Naive thymus-derived CD8-positive, alpha-beta T cell (primary cell): ENCODE results near the gene SEMA6B. TPM values are rescaled to one million over a fixed set of nuclear protein-coding genes. Genes with fewer than 3 reads are reported as not detected.

Experiments
- ATAC-seq, 2 donors: fragments of 150-1000 bp; cut with Tn5 transposase in 1 of 2; sonication (Bioruptor Pico), chemical (Tn5 transposase) in 1 of 2; 1 replicate in 1 of 2; 2 replicates in 1 of 2; pipeline ENCODE4 v1.10.0; 2021; ENCODE audit warnings: mild to moderate bottlenecking in 2 of 2, moderate library complexity in 2 of 2
- POLR2A ChIA-PET: fragments of 350-600 bp; sonication (Branson Sonifier 250); formaldehyde crosslinking; loops from one replicate; lab custom pipeline; 2021; ENCODE audit warnings: antibody characterized with exemption; lab: Charles Lee
- DNase-seq, 10 donors: peaks; one replicate each; pipeline versions ENCODE4 v3.0.0 to v3.0.0-alpha.2; 2020 to 2022
- H3K27ac Mint-ChIP-seq, 10 donors: one replicate each; pipeline ENCODE4 v1.8.0; 2020 to 2022; ENCODE audit warnings: mild to moderate bottlenecking in 10 of 10, mixed read lengths in 10 of 10, moderate library complexity in 4 of 10, inconsistent platforms in 1 of 10
- H3K27me3 Mint-ChIP-seq, 5 donors: one replicate each; pipeline ENCODE4 v1.8.0; 2021 to 2022; ENCODE audit warnings: mixed read lengths in 5 of 5
- H3K36me3 Mint-ChIP-seq, 3 donors: one replicate each; pipeline ENCODE4 v1.8.0; 2020 to 2022; ENCODE audit warnings: mixed read lengths in 3 of 3, mild to moderate bottlenecking in 2 of 3, inconsistent platforms in 1 of 3
- H3K4me1 Mint-ChIP-seq, 4 donors: one replicate each; pipeline ENCODE4 v1.8.0; 2021 to 2022; ENCODE audit warnings: mixed read lengths in 4 of 4
- H3K4me3 Mint-ChIP-seq, 10 donors: one replicate each; pipeline ENCODE4 v1.8.0; 2020 to 2022; ENCODE audit warnings: mild to moderate bottlenecking in 10 of 10, mixed read lengths in 10 of 10, moderate library complexity in 6 of 10, inconsistent platforms in 1 of 10
- H3K9me3 Mint-ChIP-seq, 9 donors: one replicate each; pipeline ENCODE4 v1.8.0; 2020 to 2022; ENCODE audit warnings: mixed read lengths in 9 of 9, mild to moderate bottlenecking in 3 of 9, inconsistent platforms in 1 of 9, moderate library complexity in 1 of 9
- polyA plus RNA-seq, 3 donors: library from polyadenylated mRNA; unstranded; fragments of 300-500 nt; fragmentation: Illumina TruSeq; gene quantifications; one replicate each; pipeline ENCODE4 v1.2.3, GENCODE V29; 2021
- total RNA-seq, 8 experiments: library from RNA in 2 of 8; stranded (reverse) in 2 of 8; gene quantifications; one replicate each; pipeline ENCODE4 v1.2.3 and lab custom pipeline; 2021 to 2026

SEMA6B gene, protein sequence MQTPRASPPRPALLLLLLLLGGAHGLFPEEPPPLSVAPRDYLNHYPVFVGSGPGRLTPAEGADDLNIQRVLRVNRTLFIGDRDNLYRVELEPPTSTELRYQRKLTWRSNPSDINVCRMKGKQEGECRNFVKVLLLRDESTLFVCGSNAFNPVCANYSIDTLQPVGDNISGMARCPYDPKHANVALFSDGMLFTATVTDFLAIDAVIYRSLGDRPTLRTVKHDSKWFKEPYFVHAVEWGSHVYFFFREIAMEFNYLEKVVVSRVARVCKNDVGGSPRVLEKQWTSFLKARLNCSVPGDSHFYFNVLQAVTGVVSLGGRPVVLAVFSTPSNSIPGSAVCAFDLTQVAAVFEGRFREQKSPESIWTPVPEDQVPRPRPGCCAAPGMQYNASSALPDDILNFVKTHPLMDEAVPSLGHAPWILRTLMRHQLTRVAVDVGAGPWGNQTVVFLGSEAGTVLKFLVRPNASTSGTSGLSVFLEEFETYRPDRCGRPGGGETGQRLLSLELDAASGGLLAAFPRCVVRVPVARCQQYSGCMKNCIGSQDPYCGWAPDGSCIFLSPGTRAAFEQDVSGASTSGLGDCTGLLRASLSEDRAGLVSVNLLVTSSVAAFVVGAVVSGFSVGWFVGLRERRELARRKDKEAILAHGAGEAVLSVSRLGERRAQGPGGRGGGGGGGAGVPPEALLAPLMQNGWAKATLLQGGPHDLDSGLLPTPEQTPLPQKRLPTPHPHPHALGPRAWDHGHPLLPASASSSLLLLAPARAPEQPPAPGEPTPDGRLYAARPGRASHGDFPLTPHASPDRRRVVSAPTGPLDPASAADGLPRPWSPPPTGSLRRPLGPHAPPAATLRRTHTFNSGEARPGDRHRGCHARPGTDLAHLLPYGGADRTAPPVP
- under 1 TPM; 0.60 to 0.68 TPM for total RNA-seq
- polyA plus RNA-seq, result not detected
- 0 to 0.17 (median 0) reads per million in 6 experiments for total RNA-seq (lab: John Stamatoyannopoulos, UW)

GRCh38 chr19:4559569-4559968 is at the start of gene SEMA6B:
SEMA6B (minus strand) TSS chr19:4559684; CDS start chr19:4558457, 1,227 bp downstream.
- ATAC-seq (no peak), DNase-seq (no peak)
- Mint-ChIP-seq H3K4me1 (peaks cover 0 to 6% (median 2%) of the 10 kb centered on the region in 4 donors), H3K4me3 (no peak within 1 kb of the TSS), H3K27me3 (peaks cover 0 to 5% (median 0%) of the 10 kb centered on the region in 5 donors), H3K36me3 (no peaks in the 10 kb centered on the region), H3K27ac (no peak within 1 kb of the TSS), H3K9me3 (no peaks in the 10 kb centered on the region)
- POLR2A ChIA-PET, result no interaction called here

DNA sequence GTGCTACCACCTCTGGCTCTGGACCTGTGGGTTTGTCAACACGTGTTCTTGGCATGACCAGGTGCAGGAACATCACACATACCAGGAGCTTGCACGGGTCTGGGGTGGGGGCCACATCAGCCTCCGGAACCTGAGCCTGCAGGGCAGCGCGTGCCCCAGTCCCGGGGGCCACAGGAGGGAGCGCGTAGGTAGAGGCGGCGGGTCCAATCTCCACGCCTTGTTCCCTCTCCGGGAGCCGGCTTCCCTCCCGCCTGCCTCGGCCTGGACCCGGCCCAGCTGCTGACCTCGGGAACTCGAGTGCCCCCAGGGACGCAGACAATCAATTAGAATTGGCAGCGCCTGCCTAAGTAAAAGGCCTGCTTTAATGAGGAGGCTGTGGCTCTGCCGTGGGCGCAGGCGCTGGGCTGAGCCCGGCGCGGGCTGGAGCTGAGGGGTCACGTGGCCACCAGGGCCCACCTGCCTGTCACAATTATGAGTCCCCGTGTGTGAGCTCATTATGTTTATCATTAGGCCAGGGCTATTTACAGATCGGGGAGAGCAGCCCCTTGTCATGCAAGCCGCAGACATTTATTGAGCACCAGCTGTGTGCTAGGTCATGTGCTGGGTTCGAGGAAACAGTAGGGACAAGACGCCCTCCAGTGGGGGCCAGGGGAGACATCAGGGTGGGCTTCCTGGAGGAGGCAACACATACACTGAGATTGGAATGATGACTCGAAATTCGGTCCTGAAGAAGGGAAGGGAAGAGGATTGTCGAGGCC is 47.6 kb upstream of the SEMA6B start:
- DNase-seq (no peak), ATAC-seq (peak; percentile 42 to 48)
- Mint-ChIP-seq H3K36me3 (no peaks in the 10 kb centered on the region), H3K27me3 (peaks cover 9 to 41% (median 19%) of the 10 kb centered on the region in 5 donors), H3K27ac (peak overlapping the region in 1 of 10 donors; percentile 1), H3K4me3 (no peak overlapping the region), H3K9me3 (no peaks in the 10 kb centered on the region), H3K4me1 (peaks cover 0 to 3% (median under 1%) of the 10 kb centered on the region in 4 donors)
- POLR2A ChIA-PET, result interaction anchor here (0.8 kb wide), 1 partner anchor 16 kb away, joined by 9 read pairs; no protein-coding TSS in a partner anchor

- DNase-seq, result no peak
- POLR2A ChIA-PET, result no interaction called here
- H3K36me3 Mint-ChIP-seq, result no peaks in the 10 kb centered on the region
- H3K27ac Mint-ChIP-seq, result peak overlapping the region in 1 of 10 donors; percentile 34
- peaks cover 0 to 3% (median under 1%) of the 10 kb centered on the region in 4 donors for H3K4me1 Mint-ChIP-seq
- H3K27me3 Mint-ChIP-seq, result peaks cover 14 to 41% (median 19%) of the 10 kb centered on the region in 5 donors
- no peaks in the 10 kb centered on the region for H3K9me3 Mint-ChIP-seq
- no peak overlapping the region for H3K4me3 Mint-ChIP-seq
- ATAC-seq, result no peak
Observed at GRCh38 chr19:4606181-4606580, 46.7 kb upstream of the SEMA6B start.

- no peak overlapping the region for H3K4me3 Mint-ChIP-seq
- POLR2A ChIA-PET, result interaction anchor here (0.6 kb wide), 1 partner anchor 322 kb away, joined by 4 read pairs; no protein-coding TSS in a partner anchor
- DNase-seq, result no peak
Observed at GRCh38 chr19:4604912-4605311, 45.4 kb upstream of the SEMA6B start.

DNA sequence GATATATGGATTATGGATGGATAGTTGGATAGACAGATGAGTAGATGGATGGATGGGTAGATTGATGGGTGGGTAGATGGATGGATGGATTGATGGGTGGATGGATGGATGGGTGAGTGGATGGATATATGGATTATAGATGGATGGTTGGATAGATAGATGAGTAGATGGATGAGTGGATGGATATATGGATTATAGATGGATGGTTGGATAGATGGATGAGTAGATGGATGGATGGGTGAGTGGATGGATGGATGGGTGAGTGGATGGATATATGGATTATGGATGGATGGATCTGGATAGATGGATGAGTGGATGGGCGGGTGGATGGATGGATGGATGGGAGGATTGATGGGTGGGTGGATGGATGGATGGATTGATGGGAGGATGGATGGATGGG is 43.4 kb upstream of the SEMA6B start:
- POLR2A ChIA-PET, result no interaction called here
- ATAC-seq, result no peak

More at GRCh38 chr19:4604912-4605311, 45.4 kb upstream of the SEMA6B start:
- no peak overlapping the region for H3K27ac Mint-ChIP-seq
- H3K4me1 Mint-ChIP-seq, result peaks cover 0 to under 1% (median 0%) of the 10 kb centered on the region in 4 donors
- no peaks in the 10 kb centered on the region for H3K9me3 Mint-ChIP-seq
- ATAC-seq, result no peak
- peaks cover 4 to 41% (median 12%) of the 10 kb centered on the region in 5 donors for H3K27me3 Mint-ChIP-seq
- no peaks in the 10 kb centered on the region for H3K36me3 Mint-ChIP-seq

DNA sequence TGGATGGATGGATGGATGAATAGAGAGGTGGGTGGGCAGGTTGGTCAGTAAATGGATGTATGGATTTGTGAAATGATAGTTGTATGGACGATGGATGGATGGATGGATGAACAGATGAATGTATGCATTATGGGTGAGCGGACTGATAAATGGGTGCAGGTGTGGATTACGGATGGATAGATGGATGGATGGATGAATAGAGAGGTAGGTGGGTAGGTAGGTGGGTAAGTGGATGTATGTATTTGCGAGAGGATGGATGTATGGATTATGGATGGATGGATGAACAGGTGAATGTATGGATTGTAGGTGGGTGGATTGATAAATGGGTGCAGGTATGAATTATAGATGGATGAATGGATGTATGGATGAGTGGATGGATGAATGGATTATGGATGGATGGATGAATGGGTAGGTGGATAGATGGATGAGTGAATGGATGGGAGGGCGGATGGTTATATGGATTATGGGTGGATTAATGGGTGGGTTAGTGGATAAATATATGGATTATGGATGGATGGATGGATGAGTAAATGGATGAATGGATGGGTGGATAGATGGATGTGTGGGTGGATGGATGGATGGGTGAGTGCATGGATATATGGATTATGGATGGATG is 42.8 kb upstream of the SEMA6B start:
- peaks cover 4 to 15% (median 11%) of the 10 kb centered on the region in 4 donors for H3K4me1 Mint-ChIP-seq
- H3K27ac Mint-ChIP-seq, result no peak overlapping the region

More for the DNA sequence above, 43.4 kb upstream of the SEMA6B start:
- peaks cover 3 to 12% (median 8%) of the 10 kb centered on the region in 4 donors for H3K4me1 Mint-ChIP-seq
- peaks cover 0 to 1% (median 0%) of the 10 kb centered on the region in 9 donors for H3K9me3 Mint-ChIP-seq
- H3K27ac Mint-ChIP-seq, result no peak overlapping the region
- H3K27me3 Mint-ChIP-seq, result peaks cover 10 to 42% (median 14%) of the 10 kb centered on the region in 5 donors
- H3K36me3 Mint-ChIP-seq, result no peaks in the 10 kb centered on the region
- H3K4me3 Mint-ChIP-seq, result no peak overlapping the region
- DNase-seq, result no peak

DNA sequence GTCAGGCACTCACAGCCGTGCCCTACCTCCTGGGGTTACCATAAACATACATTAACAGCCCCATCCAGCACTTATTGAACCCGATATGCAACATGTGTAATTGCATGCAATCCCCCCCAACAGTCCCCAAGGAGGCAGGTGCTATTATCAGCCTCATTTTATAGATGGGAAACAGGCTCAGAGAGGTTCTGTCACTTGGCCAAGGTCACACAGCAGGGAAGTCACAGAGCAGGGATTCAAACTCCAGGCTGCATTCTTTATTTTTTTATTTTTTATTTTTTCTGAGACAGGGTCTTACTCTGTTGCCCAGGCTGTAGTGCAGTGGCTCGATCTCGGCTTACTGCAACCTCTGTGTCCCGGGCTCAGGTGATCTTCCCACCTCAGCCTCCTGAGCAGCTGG is 41.4 kb upstream of the SEMA6B start:
- Mint-ChIP-seq H3K36me3 (no peaks in the 10 kb centered on the region), H3K4me3 (no peak overlapping the region), H3K27ac (no peak overlapping the region), H3K4me1 (peaks cover 5 to 18% (median 14%) of the 10 kb centered on the region in 4 donors), H3K9me3 (peaks cover 0 to 1% (median 0%) of the 10 kb centered on the region in 9 donors), H3K27me3 (peaks cover 11 to 43% (median 17%) of the 10 kb centered on the region in 5 donors)
- POLR2A ChIA-PET, result no interaction called here
- DNase-seq (no peak), ATAC-seq (no peak)

More for the DNA sequence above, 42.8 kb upstream of the SEMA6B start:
- ATAC-seq, result no peak
- no peak for DNase-seq
- Mint-ChIP-seq H3K36me3 (no peaks in the 10 kb centered on the region), H3K9me3 (peaks cover 0 to 1% (median 0%) of the 10 kb centered on the region in 9 donors), H3K4me3 (no peak overlapping the region), H3K27me3 (peaks cover 12 to 43% (median 15%) of the 10 kb centered on the region in 5 donors)
- POLR2A ChIA-PET, result no interaction called here

DNA sequence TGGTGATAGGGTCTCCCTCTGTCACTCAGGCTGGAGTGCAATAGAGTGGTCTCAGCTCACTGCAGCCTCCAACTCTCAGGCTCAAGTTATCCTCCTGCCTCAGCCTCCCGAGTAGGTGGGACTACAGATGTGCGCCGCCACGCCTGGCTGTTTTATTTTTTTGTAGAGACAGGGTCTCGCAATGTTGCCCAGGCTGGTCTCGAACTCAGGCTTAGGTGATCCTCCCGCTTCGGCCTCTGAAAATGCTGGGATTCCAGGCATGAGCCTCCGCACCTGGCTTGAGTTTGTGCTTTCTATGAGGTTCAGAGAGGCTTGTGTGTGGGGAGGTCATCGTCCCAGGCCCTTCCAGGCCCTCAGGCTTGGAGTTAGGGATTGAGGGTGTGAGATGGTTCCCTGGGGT is 40.6 kb upstream of the SEMA6B start:
- peaks cover 11 to 38% (median 19%) of the 10 kb centered on the region in 5 donors for H3K27me3 Mint-ChIP-seq

GRCh38 chr19:4598712-4599111 is 39.2 kb upstream of the SEMA6B start:
- ATAC-seq, result no peak
- peak overlapping the region in 2 of 10 donors; percentile 56 to 79 for H3K27ac Mint-ChIP-seq
- peak overlapping the region in 9 of 10 donors; percentile 69 to 79 (median 73) for H3K4me3 Mint-ChIP-seq
- H3K9me3 Mint-ChIP-seq, result peaks cover 0 to 1% (median 0%) of the 10 kb centered on the region in 9 donors
- POLR2A ChIA-PET, result no interaction called here
- H3K36me3 Mint-ChIP-seq, result no peaks in the 10 kb centered on the region
- H3K4me1 Mint-ChIP-seq, result peaks cover 5 to 18% (median 14%) of the 10 kb centered on the region in 4 donors
- no peak for DNase-seq
- peaks cover 11 to 39% (median 22%) of the 10 kb centered on the region in 5 donors for H3K27me3 Mint-ChIP-seq

More for the DNA sequence above, 40.6 kb upstream of the SEMA6B start:
- H3K4me3 Mint-ChIP-seq, result no peak overlapping the region
- H3K27ac Mint-ChIP-seq, result peak overlapping the region in 1 of 10 donors; percentile 40
- peaks cover 5 to 18% (median 14%) of the 10 kb centered on the region in 4 donors for H3K4me1 Mint-ChIP-seq
- ATAC-seq, result no peak
- H3K9me3 Mint-ChIP-seq, result peaks cover 0 to 1% (median 0%) of the 10 kb centered on the region in 9 donors
- DNase-seq, result no peak
- H3K36me3 Mint-ChIP-seq, result no peaks in the 10 kb centered on the region
- POLR2A ChIA-PET, result no interaction called here

GRCh38 chr19:4597975-4598671 is 38.6 kb upstream of the SEMA6B start:
- peaks cover 0 to 1% (median 0%) of the 10 kb centered on the region in 9 donors for H3K9me3 Mint-ChIP-seq

More at GRCh38 chr19:4597975-4598671, 38.6 kb upstream of the SEMA6B start:
- POLR2A ChIA-PET, result interaction anchor here (0.5 kb wide), 1 partner anchor 235 kb away, joined by 4 read pairs; no protein-coding TSS in a partner anchor
- Mint-ChIP-seq H3K27me3 (peaks cover 11 to 42% (median 22%) of the 10 kb centered on the region in 5 donors), H3K4me1 (peaks cover 5 to 18% (median 14%) of the 10 kb centered on the region in 4 donors), H3K36me3 (no peaks in the 10 kb centered on the region), H3K27ac (no peak overlapping the region), H3K4me3 (peak overlapping the region; percentile 62 to 79 (median 72))
- ATAC-seq, result peak; percentile 72 to 77
- DNase-seq, result peak; percentile 33 to 76 (median 50)
